Cerebellar cortex (tissue), 1 donor: Measurements from ENCODE around the gene CREBZF.
"Not testable (repeated sequence)": the region's sequence is repeated elsewhere in the genome, so short reads cannot be mapped to it uniquely, and the experiment has no call there.

Experiments used
- DNase-seq: peaks from one replicate; pipeline ENCODE4 v3.0.0-alpha.2; 2015; ENCODE audit warnings: low spot score

Gene CREBZF

DNA sequence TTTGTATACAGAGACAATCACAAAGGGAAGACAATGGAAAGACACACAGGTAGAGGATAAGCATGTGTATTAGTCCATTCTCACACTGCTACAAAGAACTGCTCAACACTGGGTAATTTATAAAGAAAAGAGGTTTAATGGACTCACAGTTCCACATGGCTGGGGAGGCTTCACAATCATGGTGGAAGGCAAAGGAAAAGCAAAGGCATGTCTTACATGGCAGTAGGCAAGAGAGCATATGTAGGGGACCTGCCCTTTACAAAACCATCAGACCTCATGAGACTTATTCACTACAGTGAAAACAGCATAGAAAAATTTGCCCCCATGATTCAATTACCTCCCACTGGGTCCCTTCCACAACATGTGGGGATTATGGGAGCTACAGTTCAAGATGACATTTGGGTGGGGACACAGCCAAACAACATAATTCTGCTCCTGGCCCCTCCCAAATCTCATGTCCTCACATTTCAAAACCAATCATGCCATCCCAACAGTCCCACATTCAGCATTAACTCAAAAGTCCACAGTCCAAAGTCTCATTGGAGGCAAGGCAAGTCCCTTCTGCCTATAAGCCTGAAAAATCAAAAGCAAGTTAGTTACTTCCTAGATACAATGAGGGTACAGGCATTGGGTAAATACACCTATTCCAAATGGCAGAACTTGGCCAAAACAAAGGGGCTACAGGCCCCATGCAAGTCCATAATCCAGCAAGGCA, 6.2 kb upstream of the CREBZF start:
- not testable (repeated sequence) for DNase-seq

DNA sequence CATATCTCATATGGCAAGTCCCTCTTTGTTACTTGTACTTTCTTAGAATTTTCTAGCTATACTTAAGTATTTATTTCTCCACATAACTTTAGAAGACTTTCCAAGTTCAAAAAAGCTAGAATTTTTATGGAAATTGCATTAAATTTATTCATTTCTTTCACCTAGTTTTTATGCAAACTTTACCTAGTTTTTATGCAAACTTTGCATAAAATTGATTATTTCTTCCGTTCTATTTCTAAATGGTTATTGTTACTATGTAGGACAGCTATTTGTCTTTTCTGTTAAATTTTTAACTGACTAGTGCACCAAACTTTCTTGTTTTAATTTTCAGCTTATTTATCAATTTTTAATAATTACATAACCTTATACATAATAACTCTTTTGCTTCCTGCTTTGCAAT, 3.2 kb upstream of the CREBZF start:
- no peak for DNase-seq

DNA sequence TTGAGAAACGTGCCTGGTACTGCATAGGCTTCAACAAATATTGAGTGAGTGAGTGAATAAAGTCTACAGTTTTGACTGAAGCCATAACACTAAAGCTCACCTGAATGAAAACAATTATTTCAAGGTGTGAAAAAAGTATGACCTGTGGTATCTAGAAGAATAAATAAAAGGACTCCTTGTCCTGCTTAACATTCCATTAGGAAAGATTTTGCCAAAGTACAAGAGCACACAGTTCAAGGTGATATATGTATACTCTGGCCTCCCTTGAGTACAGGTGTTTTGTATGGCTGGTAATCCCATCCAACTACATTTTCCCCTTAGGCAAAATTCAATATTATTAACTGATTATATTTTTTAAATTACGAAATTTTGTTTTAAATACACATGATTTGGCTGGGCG, 1.8 kb upstream of the CREBZF start:
- no peak for DNase-seq

DNA sequence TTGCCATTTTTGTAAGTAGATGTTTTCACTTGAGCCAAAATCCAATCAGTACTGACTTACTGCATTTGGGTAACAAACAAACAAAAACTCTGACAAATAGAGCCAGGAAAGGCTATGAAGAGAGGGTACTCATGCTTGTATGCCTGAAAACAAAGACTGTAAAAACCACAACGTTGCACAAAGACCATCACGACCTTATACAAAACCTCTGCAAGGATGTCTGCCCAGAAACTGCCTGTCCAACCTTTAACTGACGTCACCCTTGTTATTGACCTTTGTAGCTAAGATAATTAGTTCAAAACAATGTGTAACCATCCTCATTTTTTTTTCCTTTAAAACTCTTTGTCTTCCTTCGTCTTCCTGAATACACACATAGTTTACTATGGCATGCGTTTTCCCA, 804 bp upstream of the CREBZF start:
- no peak for DNase-seq

DNA sequence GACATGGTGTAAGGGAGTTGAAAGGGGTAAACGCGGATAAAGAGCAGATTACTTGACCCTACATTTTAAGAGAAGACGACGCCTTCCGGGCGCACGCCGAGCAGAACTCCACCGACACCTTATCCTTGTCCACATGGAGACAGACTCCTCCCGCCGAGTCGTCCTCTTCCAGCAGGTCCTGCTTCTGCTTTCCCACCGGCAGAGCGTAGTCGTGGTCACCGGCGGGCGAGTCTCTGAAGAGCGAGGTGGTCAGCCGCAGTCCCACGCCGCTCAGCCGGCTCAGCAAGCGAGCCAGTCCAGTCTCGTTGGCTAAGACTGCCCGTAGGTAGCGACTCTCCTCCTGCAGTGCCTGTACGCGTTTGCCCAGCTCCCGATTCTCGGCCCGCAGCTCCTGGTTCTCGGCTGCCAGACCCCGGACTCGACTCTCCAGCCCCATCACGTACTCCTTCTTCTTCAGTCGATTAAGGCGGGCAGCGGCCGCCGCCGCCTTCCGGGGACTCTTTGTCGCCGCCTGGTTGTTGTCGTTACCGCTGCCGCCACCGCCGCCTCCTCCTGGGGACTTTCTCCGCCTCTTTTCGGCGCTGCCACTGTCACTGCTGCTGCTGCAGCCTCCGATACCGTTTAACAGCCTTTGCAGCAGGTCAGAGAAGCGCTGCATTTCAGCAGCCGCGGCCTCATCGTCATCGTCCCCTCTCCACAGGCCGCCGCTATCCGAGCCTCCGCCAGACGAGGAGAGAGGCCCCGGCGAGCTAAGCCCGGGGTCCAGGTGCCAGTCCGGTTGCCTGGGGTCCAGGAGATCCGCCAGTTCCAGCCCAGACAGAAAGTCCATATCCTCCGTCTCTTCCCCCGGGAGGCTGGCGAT, 945 bp downstream of the CREBZF start:
- DNase-seq = peak; percentile 73

DNA sequence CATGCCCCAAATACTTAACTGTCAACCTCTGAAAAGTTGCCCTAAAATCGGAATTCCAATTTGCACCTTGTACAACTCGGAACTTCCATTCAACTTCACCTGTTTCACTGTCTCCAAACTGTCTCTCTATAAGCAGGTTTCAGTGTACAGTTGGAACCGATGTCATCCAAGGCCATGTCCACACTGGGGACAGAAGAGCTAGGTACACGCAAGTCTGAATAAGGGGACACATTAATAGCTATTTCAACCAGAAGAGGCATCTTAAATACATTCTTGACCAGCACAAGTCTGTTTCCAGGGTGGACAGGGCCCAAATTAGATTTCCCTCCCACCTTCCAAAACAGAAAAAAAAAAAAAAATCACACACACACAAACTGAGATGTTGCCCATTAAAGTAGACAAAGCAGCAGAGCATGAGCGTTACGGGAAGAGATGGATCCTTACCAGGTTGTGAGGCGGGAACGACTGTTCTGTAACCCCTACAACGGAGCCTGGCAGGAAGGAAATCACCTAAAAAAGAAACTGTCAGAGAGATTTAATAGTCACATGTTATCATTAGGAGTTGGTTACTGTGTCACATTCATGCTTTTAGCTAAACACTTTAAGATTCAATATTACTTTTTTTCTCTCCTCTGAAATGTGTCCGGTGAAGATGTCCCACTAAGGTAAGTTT, 1.7 kb downstream of the CREBZF start:
- DNase-seq = no peak

- DNase-seq = no peak
Measured at GRCh38 chr11:85661972-85662664, 2.8 kb downstream of the CREBZF start.

- DNase-seq = no peak
Measured at GRCh38 chr11:85658180-85658579, 6.7 kb downstream of the CREBZF start.

DNA sequence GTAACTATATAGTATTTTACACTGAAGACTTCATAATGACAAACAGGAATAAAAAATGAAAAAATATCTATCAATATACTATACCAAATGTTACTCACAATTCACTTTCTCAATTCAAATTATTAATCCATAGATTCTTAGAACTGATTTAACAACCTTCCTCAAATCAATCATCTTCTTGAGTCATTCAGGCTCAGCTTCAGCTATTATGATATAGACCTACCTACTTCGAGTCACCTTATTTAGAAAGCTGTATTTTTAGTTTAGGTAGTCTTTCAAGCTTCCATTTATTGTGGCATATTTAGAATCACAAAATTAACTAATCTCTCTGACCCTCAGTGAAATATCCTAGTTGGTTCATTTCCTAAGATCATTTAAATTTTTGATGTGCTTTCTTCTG, 8.2 kb downstream of the CREBZF start:
- DNase-seq = no peak

GRCh38 chr11:85654343-85654742, 10.6 kb downstream of the CREBZF start:
- not testable (repeated sequence) for DNase-seq

DNA sequence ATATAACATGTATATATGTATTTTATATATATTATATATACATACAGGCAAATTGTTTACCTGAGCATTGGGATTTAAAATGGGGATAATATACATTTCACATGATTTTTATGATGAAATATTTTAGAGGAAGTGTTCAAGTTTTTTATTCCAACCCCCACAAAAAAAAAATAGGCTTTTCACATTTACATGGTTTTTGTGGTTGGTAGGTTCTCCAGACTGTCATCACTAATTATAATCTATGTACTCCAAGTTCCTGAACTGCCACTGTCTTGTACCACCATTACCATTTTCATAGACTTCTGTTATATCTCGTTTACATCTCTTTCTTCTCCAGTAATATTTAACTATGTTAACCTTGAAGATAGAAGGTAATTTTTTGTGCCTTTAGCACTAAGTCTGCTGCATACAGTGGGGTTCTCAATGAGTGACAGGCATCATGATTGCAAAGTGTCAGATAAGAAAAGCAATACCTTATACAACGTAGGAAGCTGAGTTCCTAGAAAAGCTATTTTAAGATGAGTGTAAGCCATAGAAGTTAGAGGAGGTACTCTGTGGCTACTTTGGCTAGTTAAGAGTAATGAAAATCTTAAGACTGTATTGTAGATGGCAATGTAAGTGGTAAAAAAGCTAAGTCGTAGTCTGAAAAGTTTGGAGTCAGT, 12.0 kb downstream of the CREBZF start:
- no peak for DNase-seq

- no peak for DNase-seq
Measured at GRCh38 chr11:85651118-85651517, 13.8 kb downstream of the CREBZF start.

DNA sequence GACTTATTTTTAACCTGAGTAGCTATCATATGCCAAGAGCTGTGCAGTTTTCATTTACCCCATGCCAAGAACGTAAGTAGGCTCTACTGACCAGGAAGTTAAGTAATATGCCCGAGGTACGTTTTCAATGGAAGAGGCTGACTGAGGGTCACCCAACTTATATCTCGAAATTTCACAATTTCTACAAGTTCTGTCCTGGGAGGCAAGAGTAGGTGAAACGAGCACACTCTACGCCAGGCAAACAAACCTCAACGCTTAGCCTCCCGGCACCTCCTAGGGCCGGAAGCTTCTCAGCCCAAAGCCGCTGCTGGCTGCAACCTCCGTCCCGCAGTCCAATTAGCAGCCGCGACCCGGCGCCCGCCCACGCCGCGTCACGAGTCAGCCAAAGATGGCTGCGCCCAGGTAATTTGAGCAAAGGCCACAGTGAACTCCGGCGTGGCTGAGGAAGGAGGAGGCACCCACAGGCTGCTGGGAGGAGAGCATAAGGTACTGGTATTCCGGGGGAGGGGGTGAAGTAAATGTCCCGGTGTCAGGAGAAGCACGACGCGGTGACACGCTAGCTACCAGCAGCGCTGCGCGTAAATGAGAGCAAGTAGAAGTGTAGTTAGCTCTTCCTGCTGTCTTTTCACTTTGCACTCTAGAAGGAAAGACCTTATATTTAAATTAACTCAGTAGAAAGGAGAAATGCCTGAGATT, 17.2 kb downstream of the CREBZF start, which contains the start of gene TMEM126A:
TSS of gene TMEM126A (plus strand) at position 364 of the 696 bp plus-strand sequence. CDS start 2,289 bp downstream, outside the sequence.
- DNase-seq = peak; percentile 93

- no peak for DNase-seq
Measured at GRCh38 chr11:85647078-85647477, 17.9 kb downstream of the CREBZF start.

DNA sequence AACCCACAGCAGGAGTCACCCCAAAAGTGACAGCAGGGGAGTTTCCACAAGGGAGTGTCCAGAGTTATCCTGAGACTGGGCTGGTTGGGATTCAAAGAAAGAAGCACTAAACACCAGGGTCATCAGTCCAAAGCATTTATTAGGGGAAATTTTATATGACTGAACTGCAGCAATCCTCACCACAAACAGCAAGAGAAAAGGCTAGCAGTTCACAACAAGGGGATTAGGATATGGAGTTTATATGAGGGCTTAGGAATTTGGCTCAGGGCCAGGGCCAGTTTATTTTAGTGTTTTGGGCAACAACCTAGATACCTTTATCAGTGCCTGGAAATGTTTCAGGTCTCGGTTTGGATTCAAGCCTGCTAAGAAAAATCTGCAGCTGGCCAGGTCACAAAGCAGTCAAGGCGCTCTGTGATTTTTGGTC, 21.7 kb downstream of the CREBZF start:
- no peak for DNase-seq

DNA sequence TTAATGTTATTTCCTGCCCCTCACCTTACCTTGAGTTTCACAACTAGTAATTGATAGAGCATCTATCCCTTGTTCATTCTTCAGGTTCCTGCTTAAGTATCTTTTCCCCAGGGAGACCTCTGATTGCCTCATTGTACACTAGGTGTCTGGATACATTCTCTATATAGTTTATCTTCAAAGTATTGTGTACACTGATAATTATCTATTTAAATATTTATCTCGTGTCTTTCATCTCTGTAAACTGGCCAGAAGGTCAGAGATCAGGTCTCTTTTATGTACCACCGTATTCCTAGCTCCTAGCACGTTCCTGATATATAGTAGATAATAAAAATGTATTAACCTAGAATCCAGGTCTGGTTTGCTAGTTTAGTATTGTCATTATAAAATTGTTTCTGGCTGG, 30.2 kb downstream of the CREBZF start:
- DNase-seq = no peak

- no peak for DNase-seq
Measured at GRCh38 chr11:85628771-85629341, 36.1 kb downstream of the CREBZF start.

DNA sequence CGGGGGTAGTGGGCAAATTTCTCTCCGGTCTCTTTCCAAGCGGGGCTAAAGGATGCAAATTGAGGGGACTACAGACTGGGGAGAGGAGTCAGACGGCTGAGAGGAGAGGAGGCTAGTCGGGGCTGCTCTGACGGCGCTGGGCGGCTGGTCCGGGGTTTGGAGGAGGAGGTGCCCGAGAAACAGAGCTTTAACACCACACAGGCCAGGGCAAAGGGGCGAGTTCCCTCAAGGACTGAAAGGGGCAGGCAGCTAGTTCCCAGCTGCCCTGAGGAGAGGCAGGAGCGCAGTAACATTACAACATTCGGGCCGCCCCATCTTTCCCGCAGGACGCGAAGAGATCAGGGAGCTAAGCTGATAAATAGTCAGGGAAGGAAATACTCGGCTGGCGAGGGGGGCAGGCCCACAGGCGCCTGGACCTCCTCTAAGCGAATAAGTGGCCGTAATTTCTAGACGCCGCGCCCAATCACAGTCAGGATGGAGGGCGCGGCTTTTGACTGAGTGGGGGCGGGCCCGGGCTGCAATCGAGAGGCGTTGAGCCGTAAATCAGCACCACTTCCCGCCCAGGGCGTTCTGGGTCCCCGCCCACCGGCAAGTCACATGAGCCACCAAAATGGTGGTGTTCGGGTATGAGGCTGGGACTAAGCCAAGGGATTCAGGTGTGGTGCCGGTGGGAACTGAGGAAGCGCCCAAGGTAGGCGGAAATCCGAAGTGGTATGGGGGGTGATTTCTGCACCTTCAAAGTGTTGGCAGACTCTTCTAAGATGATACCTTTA, 36.7 kb downstream of the CREBZF start, which contains the start of gene TMEM126B:
TSS of gene TMEM126B (plus strand) at position 596 of the 773 bp plus-strand sequence. CDS start at position 611, 15 bp downstream.
- DNase-seq = peak; percentile 99

- DNase-seq = peak; percentile 83
Measured at GRCh38 chr11:85627332-85627997, 37.5 kb downstream of the CREBZF start, which contains the start of gene DLG2. Gene DLG2 (minus strand): TSS chr11:85627344.
